NT2/D1 (cell line): ENCODE results near the gene FLOT1.

Experiments used
- YY1 ChIP-seq: IDR thresholded peaks from 2 replicates; pipeline ENCODE4 v1.6.1; 2011; ENCODE audit not compliant: insufficient read length, insufficient read depth
- ZNF274 ChIP-seq: IDR thresholded peaks from 2 replicates; pipeline ENCODE4 v1.6.1; 2011; ENCODE audit warnings: mild to moderate bottlenecking, low read depth, low read length

- TF ChIP-seq YY1: no peak
- no peak for TF ChIP-seq ZNF274
Observed at GRCh38 chr6:30778001-30778635, 35.6 kb upstream of the FLOT1 start.
